A549 treated with Mapracorat at 1 μM for 4 hours (cell line): ENCODE data around the gene SEMA5A. TPM values are rescaled to one million over a fixed set of nuclear protein-coding genes. Genes with fewer than 3 reads are reported as not detected.

Experiments
- total RNA-seq: library from RNA; stranded (reverse); fragments of 200-300 nt; extraction: Qiagen RNA extraction; gene quantifications from 5 replicates; pipeline ENCODE4 v1.2.3, GENCODE V29; 2022

SEMA5A gene
- not detected in 5 replicates for total RNA-seq

GRCh38 chr5:9545992-9546851 is at the start of gene SEMA5A:
SEMA5A (minus strand) TSS chr5:9546075; CDS start chr5:9379946, 166,129 bp downstream.

Other genes starting within 250 kb of the SEMA5A start
- not detected in 5 replicates for gene TAS2R1, start 84.3 kb upstream of the SEMA5A start, total RNA-seq